H1 (cell line): ENCODE results near the gene PTS. TPM values are rescaled to one million over a fixed set of nuclear protein-coding genes. Genes with fewer than 3 reads are reported as not detected.
A peak's percentile ranks its signal among the peaks of the same experiment; 100 is the strongest.

Source experiments
- CTCF ChIA-PET: fragments of 300-600 bp; sonication (Branson Sonifier 250); formaldehyde crosslinking; loops from one replicate; lab custom pipeline; 2021; ENCODE audit not compliant: partially characterized antibody; lab: Charles Lee
- POLR2A ChIA-PET: fragments of 300-600 bp; sonication (Branson Sonifier 250); formaldehyde crosslinking; loops from one replicate; lab custom pipeline; 2021; ENCODE audit warnings: inconsistent platforms; ENCODE audit not compliant: partially characterized antibody; lab: Charles Lee
- DNase-seq, 2 experiments: peaks; one replicate each; pipeline versions ENCODE4 v3.0.0 to v3.0.0-alpha.2; 2010 to 2022; ENCODE audit warnings: low spot score in 2 of 2, low read depth in 1 of 2, mixed read lengths in 1 of 2
- FAIRE-seq: peaks from 2 replicates; lab custom pipeline; 2011; peaks lifted over from hg19 to GRCh38; lab: Jason Lieb, UNC
- H2AFZ ChIP-seq: 2 replicates; pipeline ENCODE4 v1.8.1; 2012; ENCODE audit warnings: low read length, inconsistent platforms
- H2AK5ac ChIP-seq: 2 replicates; pipeline ENCODE4 v1.6.1; 2013; ENCODE audit warnings: low read depth, low read length
- H2BK120ac ChIP-seq: replicated peaks from 2 replicates; pipeline ENCODE3; 2013; ENCODE audit warnings: low read depth, low read length, inconsistent platforms
- H2BK12ac ChIP-seq: 2 replicates; pipeline ENCODE4 v1.6.1; 2013; ENCODE audit warnings: low read depth, low read length
- H2BK15ac ChIP-seq: 2 replicates; pipeline ENCODE4 v1.6.1; 2013; ENCODE audit warnings: low read length
- H2BK20ac ChIP-seq: 2 replicates; pipeline ENCODE4 v1.6.1; 2013; ENCODE audit warnings: low read length
- H2BK5ac ChIP-seq: 2 replicates; pipeline ENCODE4 v1.6.1; 2013; ENCODE audit warnings: low read depth, low read length
- H3K14ac ChIP-seq: 2 replicates; pipeline ENCODE4 v1.6.1; 2013; ENCODE audit warnings: inconsistent platforms; ENCODE audit not compliant: insufficient read length
- H3K18ac ChIP-seq: 2 replicates; pipeline ENCODE4 v1.6.1; 2013; ENCODE audit warnings: low read length; ENCODE audit errors: extremely low read depth
- H3K23ac ChIP-seq: 2 replicates; pipeline ENCODE4 v1.6.1; 2013; ENCODE audit warnings: inconsistent platforms; ENCODE audit not compliant: insufficient read length
- H3K23me2 ChIP-seq: 2 replicates; pipeline ENCODE4 v1.6.1; 2013; ENCODE audit warnings: low read depth, low read length
- H3K27ac ChIP-seq: 2 replicates; pipeline ENCODE4 v1.6.1; 2011; ENCODE audit warnings: low read depth, low read length, inconsistent platforms
- H3K27me3 ChIP-seq, 4 experiments: replicated peaks in 1 of 4; 1 replicate in 1 of 4; 2 replicates in 3 of 4; pipeline versions ENCODE4 v1.6.1 to v1.8.1; 2011 to 2013; ENCODE audit warnings: low read length in 3 of 4, mild to moderate bottlenecking in 3 of 4, inconsistent platforms in 2 of 4, mixed read lengths in 2 of 4, moderate library complexity in 1 of 4; ENCODE audit not compliant: control insufficient read depth in 3 of 4, insufficient read depth in 3 of 4; ENCODE audit errors: extremely low read depth in 1 of 4
- H3K36me3 ChIP-seq, 4 experiments: 2 replicates each; pipeline versions ENCODE4 v1.6.1 to v1.8.1; 2011 to 2013; ENCODE audit warnings: mild to moderate bottlenecking in 4 of 4, low read length in 3 of 4, moderate library complexity in 2 of 4, control low read depth in 1 of 4, inconsistent platforms in 1 of 4; ENCODE audit not compliant: insufficient read depth in 4 of 4, control insufficient read depth in 2 of 4
- H3K4ac ChIP-seq: replicated peaks from 2 replicates; pipeline ENCODE3; 2013; ENCODE audit warnings: low read length, low read depth, mixed read lengths, inconsistent platforms; ENCODE audit not compliant: insufficient read length
- H3K4me1 ChIP-seq, 4 experiments: replicated peaks in 1 of 4; 1 replicate in 1 of 4; 2 replicates in 3 of 4; pipeline versions ENCODE4 v1.6.1 to v1.8.1; 2011 to 2013; ENCODE audit warnings: low read length in 3 of 4, inconsistent platforms in 2 of 4, mixed read lengths in 1 of 4; ENCODE audit not compliant: insufficient read depth in 4 of 4, control insufficient read depth in 3 of 4
- H3K4me2 ChIP-seq, 2 experiments: 2 replicates each; pipeline versions ENCODE4 v1.6.1 to v1.8.1; 2011 to 2013; ENCODE audit warnings: low read depth in 2 of 2, low read length in 2 of 2, control low read depth in 1 of 2, inconsistent platforms in 1 of 2, mild to moderate bottlenecking in 1 of 2; ENCODE audit not compliant: insufficient read depth in 1 of 2
- H3K4me3 ChIP-seq, 4 experiments: fragments of 200-600, 300-600 bp in 1 of 4; sonication (generic), shearing (Covaris generic), sonication (Bioruptor Twin) in 1 of 4; 2 replicates each; pipeline versions ENCODE4 v1.5.1 to v1.8.1; 2011 to 2016; ENCODE audit warnings: low read length in 4 of 4, low read depth in 3 of 4, control low read depth in 2 of 4, inconsistent platforms in 2 of 4, mild to moderate bottlenecking in 2 of 4, mixed read lengths in 1 of 4, moderate library complexity in 1 of 4; ENCODE audit not compliant: insufficient read depth in 2 of 4; ENCODE audit errors: extremely low read depth in 1 of 4
- H3K56ac ChIP-seq: replicated peaks from 2 replicates; pipeline ENCODE3; 2013; ENCODE audit warnings: low read depth, mild to moderate bottlenecking, mixed read lengths, low read length, inconsistent platforms; ENCODE audit not compliant: insufficient read length
- H3K79me1 ChIP-seq: 2 replicates; pipeline ENCODE4 v1.6.1; 2013; ENCODE audit warnings: low read depth, low read length, control low read depth
- H3K79me2 ChIP-seq, 2 experiments: 2 replicates each; pipeline versions ENCODE4 v1.6.1 to v1.8.1; 2012 to 2013; ENCODE audit warnings: low read length in 2 of 2, mild to moderate bottlenecking in 2 of 2, inconsistent platforms in 1 of 2; ENCODE audit not compliant: insufficient read depth in 2 of 2, control insufficient read depth in 1 of 2
- H3K9ac ChIP-seq, 4 experiments: replicated peaks in 1 of 4; 1 replicate in 1 of 4; 2 replicates in 3 of 4; pipeline versions ENCODE4 v1.6.1 to v1.8.1; 2011 to 2013; ENCODE audit warnings: low read depth in 3 of 4, low read length in 3 of 4, control low read depth in 2 of 4, mild to moderate bottlenecking in 2 of 4, moderate library complexity in 2 of 4, inconsistent platforms in 1 of 4; ENCODE audit errors: extremely low read depth in 1 of 4
- H3K9me3 ChIP-seq, 2 experiments: 2 replicates each; pipeline versions ENCODE4 v1.6.1 to v1.8.1; 2012 to 2013; ENCODE audit warnings: mild to moderate bottlenecking in 2 of 2, moderate library complexity in 2 of 2, control low read depth in 1 of 2, inconsistent platforms in 1 of 2, low read depth in 1 of 2, low read length in 1 of 2, mixed read lengths in 1 of 2; ENCODE audit not compliant: insufficient read depth in 2 of 2
- H4K20me1 ChIP-seq, 2 experiments: replicated peaks in 1 of 2; 2 replicates each; pipeline versions ENCODE3 to v1.8.1; 2011 to 2013; ENCODE audit warnings: inconsistent platforms in 2 of 2, low read length in 2 of 2, mild to moderate bottlenecking in 1 of 2; ENCODE audit not compliant: insufficient read depth in 2 of 2, control insufficient read depth in 1 of 2
- H4K5ac ChIP-seq: 2 replicates; pipeline ENCODE4 v1.6.1; 2013; ENCODE audit warnings: low read length, low read depth, mixed read lengths, inconsistent platforms; ENCODE audit not compliant: insufficient read length
- H4K8ac ChIP-seq: 2 replicates; pipeline ENCODE4 v1.8.0; 2013; ENCODE audit warnings: mild to moderate bottlenecking, moderate library complexity, low read length, inconsistent platforms; ENCODE audit not compliant: insufficient read depth; ENCODE audit errors: extremely low read depth
- H4K91ac ChIP-seq: replicated peaks from 2 replicates; pipeline ENCODE3; 2013; ENCODE audit warnings: low read length, mixed read lengths, inconsistent platforms; ENCODE audit not compliant: insufficient read length
- FOSL1 ChIP-seq: IDR thresholded peaks from 2 replicates; pipeline ENCODE4 v1.6.1; 2011; ENCODE audit warnings: mild to moderate bottlenecking, low read depth, low read length, moderate library complexity; ENCODE audit not compliant: insufficient read depth
- KDM1A ChIP-seq: fragments of 200-600, 300-600 bp; sonication (generic); IDR thresholded peaks from 2 replicates; pipeline ENCODE4 v1.7.1; 2016; ENCODE audit warnings: mild to moderate bottlenecking, low read length, borderline replicate concordance
- RNF2 ChIP-seq: fragments of 200-900, 300-1000 bp; sonication (generic); IDR thresholded peaks from 2 replicates; pipeline ENCODE4 v1.7.1; 2016; ENCODE audit warnings: borderline replicate concordance, low read depth, mild to moderate bottlenecking, antibody characterized with exemption, low read length; ENCODE audit not compliant: poor library complexity, severe bottlenecking; ENCODE audit errors: missing control alignments
- RXRA ChIP-seq: IDR thresholded peaks from 2 replicates; pipeline ENCODE4 v1.6.1; 2011; ENCODE audit warnings: low read depth, mild to moderate bottlenecking, low read length, moderate library complexity; ENCODE audit not compliant: insufficient read depth
- SIN3A ChIP-seq, 2 experiments: IDR thresholded peaks in 1 of 2; conservative IDR thresholded peaks in 1 of 2; 2 replicates each; pipeline ENCODE4 v1.6.1; 2011 to 2012; ENCODE audit warnings: low read length in 2 of 2, improper control_type of control experiment in 1 of 2, low read depth in 1 of 2, mild to moderate bottlenecking in 1 of 2
- TEAD4 ChIP-seq: IDR thresholded peaks from 2 replicates; pipeline ENCODE4 v1.6.1; 2012; ENCODE audit warnings: low read depth, low read length, inconsistent platforms, mixed read lengths
- WGBS, 2 experiments: shearing (Covaris generic) in 1 of 2; methylation state at CpG; one replicate each; pipeline versions ENCODE4 v1.1.6 to v1.1.7; 2013 to 2015; ENCODE audit warnings: low lambda C conversion rate in 2 of 2, mixed read lengths in 2 of 2, inconsistent platforms in 1 of 2, low coverage in 1 of 2, missing lambda C conversion rate in 1 of 2; ENCODE audit not compliant: insufficient replicate concordance in 2 of 2, insufficient coverage in 1 of 2, insufficient read length in 1 of 2; ENCODE audit errors: extremely low coverage in 1 of 2, missing lambda C conversion rate in 1 of 2; 5-methylcytosine and 5-hydroxymethylcytosine counted together
- polyA plus RNA-seq, 7 experiments: library from polyadenylated mRNA; depleted of rRNA in 3 of 7; stranded (reverse) in 5 of 7; unstranded in 2 of 7; fragments of >200 nt in 5 of 7; fragments of 200-250 nt in 2 of 7; gene quantifications; 1 replicate in 5 of 7; 2 replicates in 1 of 7; 4 replicates in 1 of 7; pipeline versions ENCODE4 v1.2.1 to v1.2.3, GENCODE V29; 2011 to 2013; ENCODE audit warnings: missing spikeins in 2 of 7, mixed read lengths in 2 of 7
- total RNA-seq: library from RNA; stranded (reverse); fragmentation: NEBNext Ultra II Directional; extraction: Animal tissue kit (Norgen Biotek cat#: 25700); gene quantifications from 2 replicates; pipeline ENCODE4 v1.2.1, GENCODE V29; 2021
- TF ChIP-seq, protein P1 (sequence below): IDR thresholded peaks from 2 replicates; pipeline ENCODE4 v1.6.1; 2012; ENCODE audit warnings: inconsistent platforms

PTS gene
- total and polyA plus RNA-seq, 2 of the 8 experiments (the other 6 are each of a cell fraction or from before 2014, with no cell fraction given), result 18.3 to 25.9 TPM

DNA sequence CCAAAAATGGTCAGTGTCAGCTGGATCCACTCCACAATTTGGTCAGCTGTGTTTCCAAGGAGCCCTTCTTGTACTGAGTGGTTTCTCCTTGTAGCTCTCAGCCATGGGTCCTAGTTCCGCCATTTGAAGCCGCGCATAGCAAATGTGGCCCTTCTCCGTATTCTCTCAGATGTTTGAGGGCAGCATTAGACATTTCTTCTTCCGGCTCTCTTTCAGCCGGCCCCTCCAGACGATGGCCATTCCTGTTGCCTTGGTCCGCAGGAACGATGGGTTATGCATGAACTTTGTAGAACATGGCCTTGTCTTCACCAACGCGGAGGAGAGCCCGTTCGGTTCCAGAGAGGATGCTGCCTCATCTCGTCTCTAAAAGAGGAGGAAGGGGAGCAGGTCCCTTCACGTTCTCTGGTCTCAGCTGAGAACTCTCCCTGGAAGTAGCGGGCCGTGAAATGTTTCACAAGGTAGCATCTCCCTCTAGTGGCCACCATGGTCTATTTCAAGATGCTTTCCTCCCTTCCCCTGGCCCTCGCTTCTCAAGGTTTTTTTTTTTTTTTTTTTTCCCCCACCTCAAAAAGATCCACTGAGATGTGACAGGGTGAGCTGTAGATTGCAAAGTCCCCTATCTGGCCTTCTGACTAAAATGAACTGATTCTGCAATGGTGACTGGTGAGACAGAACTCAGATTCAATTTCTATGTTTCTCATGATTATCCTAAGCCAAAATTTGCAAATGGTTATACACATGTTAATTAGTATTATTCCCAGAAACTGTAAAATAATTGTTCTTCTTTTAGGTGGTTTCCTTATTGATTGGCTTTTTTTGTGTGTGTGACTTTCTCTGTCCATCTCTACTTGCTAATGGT, 54.3 kb downstream of the PTS start:
- peak overlapping the region; percentile 14 to 55 (median 44); a peak in 7 of 8 replicates for H3K4me3 ChIP-seq
- peaks cover 0 to 4% (median 1%) of the 10 kb centered on the region in 4 experiments; a peak in 5 of 7 replicates for H3K4me1 ChIP-seq
- no peak overlapping the region for H3K56ac ChIP-seq
- no peaks in the 10 kb centered on the region for H3K9me3 ChIP-seq
- no peaks in the 10 kb centered on the region for H3K79me1 ChIP-seq
- no peak overlapping the region for H4K8ac ChIP-seq
- no peak overlapping the region for H2BK120ac ChIP-seq
- DNase-seq, result peak in 1 of 2 experiments; percentile 69
- peaks cover 2% of the 10 kb centered on the region; the same call in 1 of the 2 replicates for H3K23me2 ChIP-seq
- ChIA-PET POLR2A (no interaction called here), CTCF (interaction anchor here (0.6 to 14.7 kb wide), 57 partner anchors 8 to 1004 kb away, joined by 3 to 257 read pairs (median 4); partner anchors contain the start of genes BCO2, IL18 and PTS)
- H3K27me3 ChIP-seq, result peaks cover 0 to 4% (median 2%) of the 10 kb centered on the region in 4 experiments; a peak in 2 of 7 replicates
- no peak overlapping the region for H3K4ac ChIP-seq
- no peak overlapping the region for H3K27ac ChIP-seq
- no peak overlapping the region for H3K18ac ChIP-seq
- no peak overlapping the region; the same call in 1 of the 2 replicates for H2BK5ac ChIP-seq
- H2AK5ac ChIP-seq, result no peak overlapping the region
- FAIRE-seq, result peak; percentile 89
- peak overlapping the region; percentile 32; the same call in 1 of the 2 replicates for H2BK15ac ChIP-seq
- H4K91ac ChIP-seq, result no peak overlapping the region
- peak overlapping the region; percentile 96 for H2AFZ ChIP-seq
- H3K4me2 ChIP-seq, result peak overlapping the region; percentile 46 to 80
- no peak overlapping the region for H3K23ac ChIP-seq
- WGBS, 2 experiments, result 22% methylated on average over 18 of the region's 18 CpGs; no CpG with 5 or more reads in 1 of the 2 experiments
- H3K36me3 ChIP-seq, result no peaks in the 10 kb centered on the region
- H3K9ac ChIP-seq, result no peak overlapping the region
- no peaks in the 10 kb centered on the region for H3K79me2 ChIP-seq
- H4K20me1 ChIP-seq, result no peaks in the 10 kb centered on the region
- peak overlapping the region; percentile 4; the same call in 1 of the 2 replicates for H2BK12ac ChIP-seq
- H3K14ac ChIP-seq, result no peak overlapping the region
- H2BK20ac ChIP-seq, result no peak overlapping the region
- H4K5ac ChIP-seq, result no peak overlapping the region
- TF ChIP-seq, protein P1, sequence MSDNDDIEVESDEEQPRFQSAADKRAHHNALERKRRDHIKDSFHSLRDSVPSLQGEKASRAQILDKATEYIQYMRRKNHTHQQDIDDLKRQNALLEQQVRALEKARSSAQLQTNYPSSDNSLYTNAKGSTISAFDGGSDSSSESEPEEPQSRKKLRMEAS, result no peak
- TF ChIP-seq SIN3A (conservative IDR thresholded peaks at IDR 0.05 in 1 of 2, IDR thresholded peaks at IDR 0.05 in 1 of 2; ENCODE audit: low read depth in 1 of 2, low read length in 2 of 2) (no peak), FOSL1 (no peak), KDM1A (no peak), TEAD4 (no peak), RNF2 (no peak), RXRA (no peak)
